ENCODE data around the gene PCDH15.

PCDH15 gene

DNA sequence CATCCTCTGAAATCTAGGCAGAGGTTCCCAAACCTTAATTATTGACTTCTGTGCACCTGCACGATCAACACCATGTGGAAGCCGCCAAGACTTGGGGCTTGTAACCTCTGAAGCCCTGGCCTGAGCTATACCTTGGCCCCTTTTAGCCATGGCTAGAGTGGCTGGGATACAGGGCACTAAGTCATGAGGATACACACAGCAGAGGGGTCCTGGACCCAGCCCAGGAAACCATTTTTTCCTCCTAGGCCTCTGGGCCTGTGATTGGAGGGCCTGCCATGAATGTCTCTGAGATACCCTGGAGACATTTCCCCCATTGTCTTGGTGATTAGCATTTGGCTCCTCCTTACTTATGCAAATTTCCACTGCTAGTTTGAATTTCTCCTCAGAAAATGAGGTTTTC lies 743.7 kb downstream of the PCDH15 start:
- no peaks in the 10 kb centered on the region for H3K36me3 ChIP-seq (ENCODE audit: insufficient read depth, low read length)
- peaks cover 4% of the 10 kb centered on the region for H3K9me3 ChIP-seq (ENCODE audit: low read length)
- no peak overlapping the region for H2AFZ ChIP-seq (ENCODE audit: low read depth, low read length)
- H3K27me3 ChIP-seq (ENCODE audit: insufficient read depth, low read length) = no peaks in the 10 kb centered on the region
- no peaks in the 10 kb centered on the region for H3K4me1 ChIP-seq (ENCODE audit: insufficient read depth, low read length)
- H3K4me3 ChIP-seq (ENCODE audit: low read length) = no peak overlapping the region

DNA sequence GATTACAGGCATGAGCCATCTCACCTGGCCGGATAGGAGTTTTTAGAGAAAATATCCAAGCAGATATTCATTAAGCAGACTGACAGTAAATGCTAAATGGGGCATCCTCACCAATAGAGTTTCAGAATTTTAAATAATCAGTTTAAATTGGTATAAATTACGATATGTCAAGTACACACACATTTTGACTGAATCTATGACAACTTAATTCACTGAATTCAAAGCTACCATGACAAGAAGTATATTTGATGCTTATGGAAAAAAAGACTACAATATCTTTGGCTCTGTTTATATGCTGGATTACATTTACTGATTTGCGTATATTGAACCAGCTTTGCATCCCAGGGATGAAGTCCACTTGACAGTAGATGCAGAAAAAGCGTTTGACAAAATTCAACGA lies 774.7 kb downstream of the PCDH15 start:
- no peaks in the 10 kb centered on the region for H3K9me3 ChIP-seq (ENCODE audit: low read length)
- H3K36me3 ChIP-seq (ENCODE audit: insufficient read depth, low read length) = no peaks in the 10 kb centered on the region
- H2AFZ ChIP-seq (ENCODE audit: low read depth, low read length) = no peak overlapping the region
- no peak overlapping the region for H3K4me3 ChIP-seq (ENCODE audit: low read length)
- H3K27me3 ChIP-seq (ENCODE audit: insufficient read depth, low read length) = no peaks in the 10 kb centered on the region
- no peaks in the 10 kb centered on the region for H3K4me1 ChIP-seq (ENCODE audit: insufficient read depth, low read length)

DNA sequence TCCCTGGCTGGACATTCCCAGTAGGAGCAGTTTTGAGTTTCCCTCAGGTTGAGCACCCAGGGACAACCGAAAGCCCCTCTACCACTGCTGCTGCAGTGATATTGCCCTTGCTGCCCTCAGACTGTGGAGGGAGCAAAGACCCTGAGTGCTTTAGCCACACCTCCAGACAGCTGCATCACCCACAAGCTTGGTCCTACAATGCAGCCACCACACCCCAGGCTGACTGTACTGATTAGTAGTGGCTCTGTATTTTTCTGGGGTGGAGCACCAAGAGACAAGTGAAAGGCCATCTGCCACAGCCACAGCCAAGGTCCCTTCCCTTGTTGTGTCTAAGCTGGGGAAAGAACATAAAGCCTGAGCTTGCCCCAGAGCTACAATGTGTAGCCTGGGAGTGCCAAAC lies 789.9 kb downstream of the PCDH15 start:
- H3K4me1 ChIP-seq (ENCODE audit: insufficient read depth, low read length) = no peaks in the 10 kb centered on the region
- H3K36me3 ChIP-seq (ENCODE audit: insufficient read depth, low read length) = no peaks in the 10 kb centered on the region
- no peak overlapping the region for H2AFZ ChIP-seq (ENCODE audit: low read depth, low read length)
- no peaks in the 10 kb centered on the region for H3K9me3 ChIP-seq (ENCODE audit: low read length)
- no peaks in the 10 kb centered on the region for H3K27me3 ChIP-seq (ENCODE audit: insufficient read depth, low read length)
- H3K4me3 ChIP-seq (ENCODE audit: low read length) = no peak overlapping the region

DNA sequence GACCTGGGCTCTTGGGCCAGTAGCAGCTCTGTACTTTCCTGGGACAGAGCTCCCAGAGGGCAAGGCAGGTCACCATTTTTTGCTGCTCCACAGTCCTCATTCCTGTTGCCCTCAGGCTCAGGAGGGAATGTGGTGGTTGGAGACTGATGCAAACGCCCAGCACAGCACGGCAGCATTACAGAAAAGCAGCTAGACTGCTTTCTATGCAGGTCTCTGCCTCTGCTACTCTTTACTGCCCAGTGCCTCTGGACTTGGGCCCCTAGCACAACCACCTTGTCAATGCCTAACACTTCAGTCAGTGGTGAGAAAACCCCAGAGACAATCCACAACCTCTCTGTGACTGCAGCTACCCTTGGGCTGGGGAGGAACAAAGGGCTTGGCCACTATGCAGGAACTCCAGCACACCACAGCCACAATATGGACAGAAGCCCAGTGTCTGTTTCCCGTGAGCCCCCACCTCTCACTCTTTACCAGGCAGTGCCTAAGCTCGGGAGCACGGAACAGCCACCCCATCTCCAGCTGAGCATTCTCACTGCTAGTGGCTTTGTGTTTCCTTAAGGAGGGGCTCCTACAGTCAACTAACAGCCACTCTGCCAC lies 790.6 kb downstream of the PCDH15 start:
- no peaks in the 10 kb centered on the region for H3K36me3 ChIP-seq (ENCODE audit: insufficient read depth, low read length)
- H3K9me3 ChIP-seq (ENCODE audit: low read length) = no peaks in the 10 kb centered on the region
- H2AFZ ChIP-seq (ENCODE audit: low read depth, low read length) = no peak overlapping the region
- no peak overlapping the region for H3K4me3 ChIP-seq (ENCODE audit: low read length)
- H3K4me1 ChIP-seq (ENCODE audit: insufficient read depth, low read length) = no peaks in the 10 kb centered on the region
- no peaks in the 10 kb centered on the region for H3K27me3 ChIP-seq (ENCODE audit: insufficient read depth, low read length)

DNA sequence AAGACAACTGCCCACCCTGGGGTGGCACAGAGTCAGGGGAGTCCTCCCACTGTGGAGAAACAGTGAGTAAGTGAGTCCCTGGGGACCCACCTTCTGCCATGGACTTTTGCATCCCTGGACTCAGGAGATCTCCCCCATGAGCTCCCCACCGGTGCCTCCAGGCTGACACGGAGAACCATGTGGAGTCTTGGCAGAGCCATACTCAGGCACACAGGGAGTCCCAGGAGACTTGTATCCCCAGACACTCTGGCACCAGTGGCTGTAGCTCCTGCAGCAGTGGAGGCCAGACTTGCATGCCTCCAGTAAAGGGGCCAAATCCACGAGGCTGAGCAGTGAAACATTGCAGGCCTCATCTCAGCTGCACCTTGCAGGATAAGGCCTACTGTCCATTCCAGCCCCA lies 791.4 kb downstream of the PCDH15 start:
- Histone ChIP-seq H3K4me1 (ENCODE audit: insufficient read depth, low read length) (no peaks in the 10 kb centered on the region), H3K36me3 (ENCODE audit: insufficient read depth, low read length) (no peaks in the 10 kb centered on the region), H2AFZ (ENCODE audit: low read depth, low read length) (no peak overlapping the region), H3K4me3 (ENCODE audit: low read length) (no peak overlapping the region), H3K27me3 (ENCODE audit: insufficient read depth, low read length) (no peaks in the 10 kb centered on the region), H3K9me3 (ENCODE audit: low read length) (no peaks in the 10 kb centered on the region)

DNA sequence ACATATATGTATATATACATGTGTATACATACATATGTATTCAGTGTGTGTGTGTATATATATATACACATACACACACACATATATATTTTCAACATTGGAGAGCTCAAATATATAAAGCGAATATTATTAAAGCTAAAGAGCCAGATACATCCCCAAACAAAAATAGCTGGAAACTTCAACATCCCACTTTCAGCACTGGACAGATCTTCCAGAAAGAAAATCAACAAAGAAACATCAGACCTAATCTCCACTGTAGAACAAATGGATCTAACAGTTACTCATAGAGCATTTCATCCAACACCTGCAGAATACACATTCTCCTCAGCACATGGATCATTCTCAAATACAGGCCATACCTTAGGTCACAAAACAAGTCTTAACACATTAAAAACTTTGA lies 799.0 kb downstream of the PCDH15 start:
- Histone ChIP-seq H3K4me3 (ENCODE audit: low read length) (no peak overlapping the region), H2AFZ (ENCODE audit: low read depth, low read length) (no peak overlapping the region), H3K4me1 (ENCODE audit: insufficient read depth, low read length) (no peaks in the 10 kb centered on the region), H3K27me3 (ENCODE audit: insufficient read depth, low read length) (no peaks in the 10 kb centered on the region), H3K36me3 (ENCODE audit: insufficient read depth, low read length) (no peaks in the 10 kb centered on the region), H3K9me3 (ENCODE audit: low read length) (no peaks in the 10 kb centered on the region)

DNA sequence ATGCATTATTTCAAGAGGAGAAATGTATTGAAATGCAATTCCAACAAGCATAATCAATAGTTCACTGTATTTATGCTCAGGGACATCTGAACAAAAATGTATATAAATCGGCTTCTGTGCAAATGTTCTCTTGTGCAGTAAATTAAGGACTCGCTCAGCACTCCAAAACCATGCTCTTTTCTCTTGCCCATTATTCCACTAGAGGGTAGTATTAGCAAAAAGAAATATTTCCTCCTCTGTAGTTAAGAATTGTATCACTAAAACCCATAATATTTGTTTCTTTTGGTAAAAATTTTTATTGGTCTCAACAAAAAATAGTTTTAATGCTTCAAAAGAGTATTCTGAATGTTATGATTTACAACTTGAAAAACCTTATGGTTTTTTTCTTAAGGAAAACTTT lies 803.1 kb downstream of the PCDH15 start:
- Histone ChIP-seq H3K4me3 (ENCODE audit: low read length) (no peak overlapping the region), H3K27me3 (ENCODE audit: insufficient read depth, low read length) (no peaks in the 10 kb centered on the region), H3K36me3 (ENCODE audit: insufficient read depth, low read length) (no peaks in the 10 kb centered on the region), H3K9me3 (ENCODE audit: low read length) (no peaks in the 10 kb centered on the region), H3K4me1 (ENCODE audit: insufficient read depth, low read length) (no peaks in the 10 kb centered on the region), H2AFZ (ENCODE audit: low read depth, low read length) (no peak overlapping the region)

DNA sequence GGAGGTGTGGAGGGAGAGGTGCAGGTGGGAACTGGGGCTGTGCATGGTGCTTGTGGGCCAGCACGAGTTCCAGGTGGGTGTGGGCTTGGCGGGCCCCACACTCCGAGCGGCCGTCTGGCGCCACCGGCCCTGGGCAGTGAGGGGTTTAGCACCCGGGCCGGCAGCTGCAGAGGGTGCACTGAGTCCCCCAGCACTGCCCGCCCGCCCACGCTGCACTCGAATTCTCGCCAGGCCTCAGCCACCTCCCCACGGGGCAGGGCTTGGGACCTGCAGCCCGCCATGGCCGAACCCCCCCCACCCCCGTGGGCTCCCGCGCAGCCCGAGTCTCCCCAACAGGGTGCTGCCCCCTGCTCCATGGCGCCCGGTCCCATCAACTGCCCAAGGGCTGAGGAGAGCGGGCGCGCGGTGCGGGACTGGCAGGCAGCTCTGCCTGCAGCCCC lies 810.2 kb downstream of the PCDH15 start:
- Histone ChIP-seq H3K4me1 (ENCODE audit: insufficient read depth, low read length) (no peaks in the 10 kb centered on the region), H3K4me3 (ENCODE audit: low read length) (no peak overlapping the region), H3K27me3 (ENCODE audit: insufficient read depth, low read length) (no peaks in the 10 kb centered on the region), H3K9me3 (ENCODE audit: low read length) (no peaks in the 10 kb centered on the region), H2AFZ (ENCODE audit: low read depth, low read length) (no peak overlapping the region), H3K36me3 (ENCODE audit: insufficient read depth, low read length) (no peaks in the 10 kb centered on the region)

DNA sequence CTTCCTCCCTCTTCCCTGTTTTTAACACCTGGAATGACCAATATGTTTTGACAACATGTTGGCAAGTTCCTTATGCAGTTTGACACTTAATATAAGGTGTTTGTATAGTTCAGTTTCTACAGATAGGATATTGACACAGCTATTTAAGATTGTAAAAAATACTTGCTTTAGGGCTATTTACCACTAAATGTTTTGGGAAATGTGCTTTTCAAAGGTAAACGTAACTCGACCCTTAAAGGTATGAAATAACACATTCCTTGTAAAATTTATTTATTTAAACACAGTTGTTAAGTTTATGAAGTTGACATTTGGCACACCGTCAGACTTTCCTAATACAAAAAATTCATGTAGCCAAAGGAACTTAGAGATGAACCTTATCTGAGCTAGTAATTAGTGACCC lies 817.6 kb downstream of the PCDH15 start:
- H3K36me3 ChIP-seq (ENCODE audit: insufficient read depth, low read length) = no peaks in the 10 kb centered on the region
- no peaks in the 10 kb centered on the region for H3K4me1 ChIP-seq (ENCODE audit: insufficient read depth, low read length)
- no peak overlapping the region for H2AFZ ChIP-seq (ENCODE audit: low read depth, low read length)
- no peaks in the 10 kb centered on the region for H3K9me3 ChIP-seq (ENCODE audit: low read length)
- no peaks in the 10 kb centered on the region for H3K27me3 ChIP-seq (ENCODE audit: insufficient read depth, low read length)
- H3K4me3 ChIP-seq (ENCODE audit: low read length) = no peak overlapping the region

DNA sequence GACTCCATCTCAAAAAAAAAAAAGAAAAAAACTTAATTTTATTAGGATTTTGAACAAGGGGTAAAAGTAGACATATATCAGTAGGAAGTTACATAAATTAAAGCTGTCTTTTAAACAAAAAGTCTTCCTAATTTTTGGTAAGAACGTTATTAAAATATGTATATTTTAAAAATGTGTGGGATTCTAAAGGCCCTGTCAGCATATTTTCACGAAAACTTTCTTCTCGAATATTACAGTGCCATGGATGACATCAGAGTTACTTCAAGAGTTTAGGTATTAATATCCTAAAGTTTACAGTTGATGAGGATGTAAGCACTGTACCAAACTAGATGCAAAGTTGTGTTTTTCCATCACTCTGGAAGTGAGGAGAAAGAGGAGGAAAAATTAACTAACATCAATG lies 820.8 kb downstream of the PCDH15 start:
- no peak overlapping the region for H2AFZ ChIP-seq (ENCODE audit: low read depth, low read length)
- H3K9me3 ChIP-seq (ENCODE audit: low read length) = no peaks in the 10 kb centered on the region

DNA sequence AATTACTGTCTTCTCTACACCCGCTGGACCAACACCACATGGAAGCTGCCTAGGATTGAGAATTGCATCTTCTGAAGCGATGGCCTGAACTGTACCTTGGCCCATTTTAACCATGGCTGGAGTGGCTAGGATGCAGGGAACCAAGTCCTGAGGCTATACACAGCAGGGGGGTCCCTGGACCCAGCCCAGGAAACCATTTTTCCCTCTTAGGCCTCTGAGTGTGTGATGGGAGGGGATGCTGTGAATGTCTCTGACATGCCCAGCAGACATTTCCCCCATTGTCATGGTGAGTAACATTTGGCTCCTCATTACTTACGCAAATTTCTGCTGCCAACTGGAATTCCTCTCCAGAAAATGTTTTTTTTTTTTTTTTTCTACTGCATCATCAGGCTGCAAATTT lies 822.7 kb downstream of the PCDH15 start:
- Histone ChIP-seq H2AFZ (ENCODE audit: low read depth, low read length) (no peak overlapping the region), H3K4me3 (ENCODE audit: low read length) (no peak overlapping the region), H3K36me3 (ENCODE audit: insufficient read depth, low read length) (no peaks in the 10 kb centered on the region), H3K9me3 (ENCODE audit: low read length) (no peaks in the 10 kb centered on the region), H3K4me1 (ENCODE audit: insufficient read depth, low read length) (no peaks in the 10 kb centered on the region), H3K27me3 (ENCODE audit: insufficient read depth, low read length) (no peaks in the 10 kb centered on the region)

More for the DNA sequence above, 820.8 kb downstream of the PCDH15 start:
- Histone ChIP-seq H3K27me3 (ENCODE audit: insufficient read depth, low read length) (no peaks in the 10 kb centered on the region), H3K4me1 (ENCODE audit: insufficient read depth, low read length) (no peaks in the 10 kb centered on the region), H3K36me3 (ENCODE audit: insufficient read depth, low read length) (no peaks in the 10 kb centered on the region), H3K4me3 (ENCODE audit: low read length) (no peak overlapping the region)

DNA sequence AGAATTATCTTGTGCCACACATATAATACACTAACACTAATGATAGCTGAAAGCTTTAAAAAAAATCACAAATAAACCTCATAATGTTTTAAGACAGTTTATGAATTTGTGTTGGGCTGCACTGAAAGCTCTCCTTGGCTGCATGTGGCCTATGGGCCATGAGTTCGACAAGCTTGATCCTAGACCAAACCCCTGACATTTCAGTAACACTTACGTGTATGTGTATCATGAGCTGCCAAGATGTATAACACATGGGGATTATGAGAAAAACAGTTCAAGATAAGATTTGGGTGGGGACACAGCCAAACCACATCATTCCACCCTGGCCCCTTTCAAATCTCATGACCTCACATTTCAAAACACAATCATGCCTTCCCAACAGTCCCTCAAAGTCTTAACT lies 823.8 kb downstream of the PCDH15 start:
- Histone ChIP-seq H3K36me3 (ENCODE audit: insufficient read depth, low read length) (no peaks in the 10 kb centered on the region), H3K4me1 (ENCODE audit: insufficient read depth, low read length) (no peaks in the 10 kb centered on the region), H2AFZ (ENCODE audit: low read depth, low read length) (no peak overlapping the region), H3K9me3 (ENCODE audit: low read length) (no peaks in the 10 kb centered on the region), H3K4me3 (ENCODE audit: low read length) (no peak overlapping the region), H3K27me3 (ENCODE audit: insufficient read depth, low read length) (no peaks in the 10 kb centered on the region)

DNA sequence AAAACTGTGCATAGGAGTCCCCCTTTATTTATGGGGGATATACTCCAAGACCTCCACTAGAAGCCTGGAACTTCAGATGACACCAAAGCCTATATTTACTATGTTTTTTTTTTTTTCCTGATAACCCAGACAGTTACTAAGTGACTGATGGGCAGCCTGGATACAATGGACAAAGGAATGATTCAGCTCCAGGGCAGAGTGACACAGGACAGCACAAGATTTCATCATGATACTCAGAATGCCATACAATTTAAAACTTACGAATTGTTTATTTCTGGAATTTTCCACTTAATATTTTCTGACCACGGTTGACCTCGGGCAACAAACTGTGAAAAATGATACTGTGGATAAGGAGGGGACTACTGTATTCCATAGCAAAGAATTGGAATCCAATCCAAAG lies 843.6 kb downstream of the PCDH15 start:
- Histone ChIP-seq H2AFZ (ENCODE audit: low read depth, low read length) (no peak overlapping the region), H3K4me3 (ENCODE audit: low read length) (no peak overlapping the region), H3K36me3 (ENCODE audit: insufficient read depth, low read length) (no peaks in the 10 kb centered on the region), H3K27me3 (ENCODE audit: insufficient read depth, low read length) (no peaks in the 10 kb centered on the region), H3K4me1 (ENCODE audit: insufficient read depth, low read length) (no peaks in the 10 kb centered on the region), H3K9me3 (ENCODE audit: low read length) (no peaks in the 10 kb centered on the region)

DNA sequence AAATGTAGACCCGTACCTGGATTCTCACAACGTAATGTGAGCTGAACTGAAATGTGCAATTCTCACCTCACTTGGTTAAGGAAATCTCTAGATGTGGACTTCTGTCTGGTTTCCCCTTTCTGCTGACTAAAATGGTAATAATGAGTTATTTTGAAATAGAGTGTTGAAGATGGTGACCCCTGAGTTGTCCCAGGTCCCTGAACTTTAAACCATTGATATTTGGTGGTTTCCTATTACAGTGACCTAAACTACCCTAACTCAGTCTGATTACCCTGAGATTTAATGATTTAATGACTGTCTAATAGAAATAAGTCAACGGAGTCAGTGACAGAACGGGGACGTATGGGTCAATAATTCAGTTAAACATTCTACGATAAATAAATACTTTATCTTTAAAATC lies 845.9 kb downstream of the PCDH15 start:
- no peaks in the 10 kb centered on the region for H3K4me1 ChIP-seq (ENCODE audit: insufficient read depth, low read length)
- H3K9me3 ChIP-seq (ENCODE audit: low read length) = peaks cover 9% of the 10 kb centered on the region
- no peaks in the 10 kb centered on the region for H3K27me3 ChIP-seq (ENCODE audit: insufficient read depth, low read length)
- H3K36me3 ChIP-seq (ENCODE audit: insufficient read depth, low read length) = no peaks in the 10 kb centered on the region
- no peak overlapping the region for H2AFZ ChIP-seq (ENCODE audit: low read depth, low read length)
- H3K4me3 ChIP-seq (ENCODE audit: low read length) = no peak overlapping the region

Data from neuron (in vitro differentiated cells).